GM18909 (cell line): Measurements from ENCODE around the gene CAPS2.

Source experiments
- ATAC-seq: cut with Tn5 transposase; IDR thresholded peaks from one replicate; pipeline ENCODE4 v1.9.1; 2021; ENCODE audit warnings: mild to moderate bottlenecking; ENCODE audit not compliant: unreplicated experiment, poor library complexity

CAPS2 gene

DNA sequence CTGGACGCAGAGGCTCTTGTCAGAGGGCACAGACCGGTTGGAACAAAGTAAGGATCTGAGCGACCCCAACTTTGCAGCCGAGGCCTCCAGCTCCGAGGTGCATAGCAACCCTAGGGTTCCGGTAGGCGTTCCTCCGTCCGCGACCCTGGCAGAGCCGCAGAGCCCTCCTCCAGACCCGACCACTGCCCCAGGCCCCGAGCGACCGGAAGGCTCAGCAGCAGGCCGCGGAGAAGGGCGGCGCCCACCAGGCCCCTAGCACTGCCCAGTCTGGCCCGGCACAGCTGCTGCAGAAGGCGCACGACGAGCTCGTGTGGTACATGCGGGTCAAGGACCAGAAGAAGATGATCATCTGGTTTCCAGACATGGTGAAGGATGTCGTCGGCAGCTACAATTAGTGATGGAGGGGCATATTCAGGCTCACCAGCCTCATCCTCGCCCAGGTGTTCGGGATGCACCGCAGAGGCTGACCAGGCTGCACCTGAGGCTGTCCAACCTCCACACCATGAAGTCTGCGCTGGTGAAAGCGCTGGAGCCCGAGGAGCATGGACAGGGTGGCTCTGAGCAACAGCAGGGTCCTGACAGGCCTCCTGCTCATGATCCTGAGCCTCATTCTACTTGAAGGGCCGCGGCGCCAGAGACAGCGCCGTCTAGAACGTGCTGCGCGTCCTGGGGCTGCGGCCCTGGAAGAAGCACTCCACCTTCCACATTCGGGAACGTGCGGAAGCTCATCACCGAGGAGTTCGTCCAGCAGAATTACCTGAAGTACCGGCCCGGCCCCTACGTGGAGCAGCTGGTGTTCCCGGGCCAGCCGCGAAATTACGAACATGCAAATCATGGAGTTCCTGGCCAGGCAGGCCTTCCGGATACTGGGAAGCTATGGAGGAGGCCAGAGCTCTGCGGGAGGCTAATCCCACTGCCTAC, 24.5 kb downstream of the CAPS2 start:
- ATAC-seq = no peak

DNA sequence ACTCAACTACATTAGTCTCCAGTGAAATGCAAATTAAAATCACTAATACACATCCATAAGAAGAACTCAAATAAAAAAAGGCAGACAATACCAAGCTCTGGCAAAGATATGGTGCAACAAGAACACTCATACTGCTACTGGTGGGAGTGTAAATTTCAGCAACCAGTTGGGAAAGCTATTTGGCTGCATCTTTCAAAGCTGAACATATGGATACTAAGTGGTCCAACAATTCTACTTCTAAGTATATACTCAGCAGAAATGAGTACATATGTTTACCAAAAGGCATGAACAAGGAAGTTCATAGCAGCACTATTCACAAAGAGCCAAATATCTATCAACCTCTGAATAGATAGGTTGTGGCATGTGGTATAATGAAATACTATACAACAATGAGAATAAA, 27.3 kb downstream of the CAPS2 start:
- no peak for ATAC-seq

- ATAC-seq = no peak
Observed at GRCh38 chr12:75302225-75302624, 27.9 kb downstream of the CAPS2 start.

DNA sequence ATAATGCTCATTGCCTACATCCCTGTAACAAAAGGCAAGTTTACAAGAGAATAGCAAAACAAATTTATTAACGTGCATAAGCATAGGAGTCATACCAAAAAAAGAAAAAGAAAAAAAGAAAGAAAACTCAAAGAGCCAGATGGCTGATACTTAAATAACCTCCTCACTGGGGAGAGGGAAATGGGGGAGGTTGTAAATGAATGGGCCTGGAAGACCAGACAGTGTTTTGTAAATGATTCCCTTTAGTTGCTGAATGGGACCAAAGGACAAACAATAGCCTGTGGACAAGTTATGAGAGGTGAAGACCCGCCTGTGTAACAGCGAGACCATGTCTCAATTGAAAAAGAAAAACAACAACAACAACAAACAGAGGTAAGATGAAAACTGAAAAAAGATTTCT, 35.3 kb downstream of the CAPS2 start:
- ATAC-seq = no peak

- ATAC-seq = no peak
Observed at GRCh38 chr12:75294336-75294735, 35.8 kb downstream of the CAPS2 start.

- ATAC-seq = no peak
Observed at GRCh38 chr12:75291014-75291413, 39.1 kb downstream of the CAPS2 start.

GRCh38 chr12:75289753-75290152, 40.4 kb downstream of the CAPS2 start:
- no peak for ATAC-seq

- ATAC-seq = no peak
Observed at GRCh38 chr12:75288860-75289259, 41.3 kb downstream of the CAPS2 start.

- no peak for ATAC-seq
Observed at GRCh38 chr12:75275702-75276101, 54.4 kb downstream of the CAPS2 start.

DNA sequence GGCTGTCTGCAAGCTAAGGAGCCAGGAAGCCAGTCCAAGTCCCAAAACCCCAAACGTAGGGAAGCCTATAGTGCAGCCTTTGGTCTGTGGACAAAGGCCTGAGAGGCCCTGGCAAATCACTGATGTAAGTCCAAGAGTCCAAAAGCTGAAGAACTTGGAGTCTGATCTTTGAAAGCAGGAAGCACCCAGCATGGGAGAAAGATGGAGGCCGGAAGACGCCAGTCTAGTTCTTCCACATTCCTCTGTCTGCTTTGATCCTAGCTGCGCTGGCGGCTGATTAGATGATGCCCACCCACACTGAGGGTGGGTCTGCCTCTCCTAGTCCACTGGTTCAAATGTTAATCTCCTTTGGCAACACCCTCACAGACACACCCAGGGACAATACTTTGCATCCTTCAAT, 58.5 kb downstream of the CAPS2 start:
- ATAC-seq = no peak

DNA sequence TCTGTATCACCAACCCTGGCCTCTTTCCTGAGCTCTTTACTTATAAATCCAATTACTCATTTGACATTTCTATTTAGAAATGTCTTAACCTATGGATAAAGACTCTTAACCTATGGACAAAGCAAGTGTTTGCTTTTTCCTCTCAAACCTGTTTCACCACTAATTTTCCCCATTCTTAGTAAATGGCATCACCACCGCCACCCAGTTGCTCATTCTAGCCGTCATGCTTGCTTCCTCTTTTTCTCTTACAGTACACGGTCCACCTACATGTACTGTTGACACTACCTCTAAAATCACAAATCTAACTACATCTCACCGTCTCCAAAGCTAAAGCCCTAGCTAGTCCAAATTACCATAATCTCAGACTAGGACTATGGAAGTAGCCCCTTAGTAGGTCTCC, 60.0 kb downstream of the CAPS2 start:
- no peak for ATAC-seq

DNA sequence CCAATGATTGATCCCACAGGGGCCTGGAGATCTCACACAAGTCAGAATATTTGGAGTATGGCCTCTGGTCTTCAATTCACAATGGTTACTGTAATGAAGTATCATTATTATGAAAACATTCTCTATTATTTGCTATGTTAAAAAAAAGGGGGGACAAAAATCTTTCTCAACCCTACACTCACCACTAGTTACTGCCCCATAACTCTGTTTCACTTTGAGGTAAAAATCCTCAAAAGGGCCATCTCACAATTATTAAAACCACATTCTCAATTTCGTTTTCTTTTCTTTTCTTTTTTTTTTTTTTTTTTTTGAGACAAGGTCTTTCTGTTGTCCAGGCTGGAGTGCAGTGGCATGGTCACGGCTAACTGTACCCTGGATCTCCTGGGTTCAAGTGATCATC, 60.9 kb downstream of the CAPS2 start:
- ATAC-seq = no peak

GRCh38 chr12:75260316-75260715, 69.8 kb downstream of the CAPS2 start:
- ATAC-seq = no peak

GRCh38 chr12:75259143-75259542, 71.0 kb downstream of the CAPS2 start:
- ATAC-seq = no peak

- ATAC-seq = no peak
Observed at GRCh38 chr12:75257510-75257909, 72.6 kb downstream of the CAPS2 start.

DNA sequence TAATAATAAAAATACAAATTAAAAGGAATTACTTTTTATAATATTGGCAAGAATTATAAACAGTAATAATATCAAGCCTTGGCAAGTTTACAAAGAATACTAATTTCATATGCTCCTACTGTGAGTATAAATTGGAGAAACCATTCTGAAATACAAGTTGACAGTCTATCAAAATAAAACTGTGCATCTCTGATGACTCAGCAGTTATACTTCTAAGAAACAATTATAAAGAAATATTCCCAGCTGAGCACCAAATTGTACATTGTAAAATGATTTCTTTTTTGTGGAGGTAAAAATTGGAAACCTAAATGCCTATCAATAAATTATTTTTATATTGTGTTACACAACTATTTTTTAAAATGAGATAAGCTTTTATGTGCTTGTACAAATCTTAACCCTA, 85.0 kb downstream of the CAPS2 start:
- no peak for ATAC-seq

- peak; percentile 87 for ATAC-seq
Observed at GRCh38 chr12:75239987-75240386, 90.1 kb downstream of the CAPS2 start.

DNA sequence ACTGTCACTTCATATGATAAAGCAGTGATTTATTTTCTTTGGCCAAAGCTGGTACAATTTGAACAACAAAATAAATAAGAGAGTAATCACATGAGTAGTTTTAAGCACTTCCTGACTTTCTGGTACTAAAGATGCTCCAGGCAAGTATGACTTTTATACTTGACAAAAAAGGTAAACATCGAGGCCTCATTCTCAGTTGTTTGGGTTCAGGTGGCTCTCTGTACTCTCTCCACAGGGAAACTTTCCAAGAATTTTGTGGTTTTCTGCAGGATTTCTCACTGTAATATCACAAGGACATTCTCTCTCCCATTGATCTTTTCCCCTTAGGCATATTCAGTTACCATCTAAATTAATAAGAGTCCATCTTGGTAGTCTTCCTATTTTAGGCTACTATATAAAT, 93.9 kb downstream of the CAPS2 start:
- no peak for ATAC-seq

DNA sequence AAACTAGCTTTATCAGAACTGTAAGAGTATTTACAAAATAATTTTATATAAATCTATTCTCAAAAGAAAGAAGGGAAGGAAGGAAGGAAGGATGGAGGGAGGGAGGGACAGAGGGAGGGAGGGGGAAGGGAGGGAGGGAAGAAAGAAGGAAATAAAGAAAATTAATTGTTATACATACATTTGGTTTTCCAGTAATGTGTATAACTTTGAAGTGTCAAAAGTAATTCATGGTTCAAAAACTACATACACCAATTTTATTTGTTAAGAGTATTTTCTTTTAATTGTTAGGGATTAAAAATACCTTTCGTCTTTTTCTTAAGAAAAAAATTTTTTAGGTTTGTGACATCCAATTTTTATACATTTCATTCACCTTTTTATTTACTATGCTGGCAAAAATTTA, 103.0 kb downstream of the CAPS2 start:
- no peak for ATAC-seq
